H1 (cell line): ENCODE data around the gene BSND. TPM values are rescaled to one million over a fixed set of nuclear protein-coding genes. Genes with fewer than 3 reads are reported as not detected.

ENCODE experiments used
- FOSL1 ChIP-seq: IDR thresholded peaks from 2 replicates; pipeline ENCODE4 v1.6.1; 2011; ENCODE audit warnings: mild to moderate bottlenecking, low read depth, low read length, moderate library complexity; ENCODE audit not compliant: insufficient read depth
- polyA plus RNA-seq, 7 experiments: library from polyadenylated mRNA; depleted of rRNA in 3 of 7; stranded (reverse) in 5 of 7; unstranded in 2 of 7; fragments of >200 nt in 5 of 7; fragments of 200-250 nt in 2 of 7; gene quantifications; 1 replicate in 5 of 7; 2 replicates in 1 of 7; 4 replicates in 1 of 7; pipeline versions ENCODE4 v1.2.1 to v1.2.3, GENCODE V29; 2011 to 2013; ENCODE audit warnings: missing spikeins in 2 of 7, mixed read lengths in 2 of 7
- total RNA-seq: library from RNA; stranded (reverse); fragmentation: NEBNext Ultra II Directional; extraction: Animal tissue kit (Norgen Biotek cat#: 25700); gene quantifications from 2 replicates; pipeline ENCODE4 v1.2.1, GENCODE V29; 2021

BSND gene
- total and polyA plus RNA-seq, 2 of the 8 experiments (the other 6 are each of a cell fraction or from before 2014, with no cell fraction given) = 0.43 to 0.68 TPM

GRCh38 chr1:55055951-55056631 lies 57.4 kb downstream of the BSND start (continued):
- no peak for TF ChIP-seq FOSL1
